GM21447 (cell line): ENCODE measurements around the gene TCL1B.

Experiments
- ATAC-seq: cut with Tn5 transposase; IDR thresholded peaks from one replicate; pipeline ENCODE4 v1.9.1; 2021; ENCODE audit not compliant: unreplicated experiment

The TCL1B gene

DNA sequence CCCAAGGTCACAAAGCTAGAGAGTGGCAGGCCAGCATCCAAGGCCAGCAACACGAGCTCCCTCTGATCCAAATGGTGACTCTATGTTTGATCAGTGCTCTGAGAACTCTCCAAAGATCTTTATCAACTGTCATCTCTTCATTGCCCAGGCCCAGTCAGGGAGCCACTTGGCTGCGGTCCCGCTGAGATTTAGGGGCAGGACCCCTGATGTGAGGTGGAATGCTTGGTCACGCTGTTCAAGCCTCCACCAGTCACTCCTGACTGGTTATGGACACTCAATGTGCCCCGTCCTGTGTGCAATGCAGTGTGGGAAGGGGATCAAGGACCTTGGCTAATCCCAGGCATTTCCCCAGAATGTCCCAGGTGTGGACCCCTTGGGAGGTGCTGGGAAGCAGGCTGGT lies 19.8 kb upstream of the TCL1B start:
- no peak for ATAC-seq

DNA sequence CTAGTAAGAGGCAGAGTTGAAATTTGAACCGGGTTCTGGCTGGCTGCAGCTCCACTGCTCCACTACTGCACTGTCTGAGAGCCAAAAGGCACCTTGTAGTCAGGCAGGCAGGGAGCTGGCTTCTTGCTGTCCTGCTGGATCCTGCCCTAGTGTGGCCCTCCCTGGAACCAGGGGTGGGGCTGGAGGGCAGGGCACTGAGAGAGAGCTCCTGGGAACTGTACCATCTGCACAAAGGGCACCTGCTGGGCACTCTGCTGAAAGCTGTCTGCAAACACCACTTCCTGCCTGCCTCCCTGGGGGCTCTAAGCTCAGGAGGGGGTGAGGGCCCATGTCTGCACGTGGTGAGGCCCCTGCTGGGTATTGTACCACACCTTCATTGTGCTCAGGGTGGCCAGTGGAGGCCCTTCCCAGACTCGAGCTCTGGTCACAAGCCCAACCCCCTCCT lies 19.0 kb upstream of the TCL1B start:
- ATAC-seq = no peak

DNA sequence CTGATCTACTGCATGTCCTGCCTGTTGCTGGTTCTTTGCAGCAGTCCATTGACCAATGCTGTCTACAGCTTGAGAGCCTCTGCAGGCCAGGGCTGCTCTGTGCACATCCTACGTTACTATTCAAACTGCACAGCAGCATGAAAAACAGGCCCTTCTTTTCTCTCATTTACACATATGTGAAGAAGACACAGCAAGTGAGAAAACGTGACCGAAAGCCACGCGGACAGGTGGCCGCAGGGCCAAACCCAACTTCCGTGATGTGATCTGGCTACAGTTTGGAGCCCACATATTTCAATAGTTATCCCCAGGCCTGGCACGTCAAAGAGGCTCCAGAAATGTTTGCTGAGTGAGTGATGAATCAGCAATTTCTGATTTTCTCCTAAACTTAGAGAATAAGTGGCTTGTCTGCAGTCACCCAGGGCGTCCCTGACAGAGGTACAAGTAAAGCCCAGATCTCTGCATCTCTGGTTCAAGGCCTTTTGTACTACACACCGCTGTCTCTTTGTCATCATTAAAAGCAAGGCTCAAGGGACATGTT lies 17.9 kb upstream of the TCL1B start:
- ATAC-seq = no peak

DNA sequence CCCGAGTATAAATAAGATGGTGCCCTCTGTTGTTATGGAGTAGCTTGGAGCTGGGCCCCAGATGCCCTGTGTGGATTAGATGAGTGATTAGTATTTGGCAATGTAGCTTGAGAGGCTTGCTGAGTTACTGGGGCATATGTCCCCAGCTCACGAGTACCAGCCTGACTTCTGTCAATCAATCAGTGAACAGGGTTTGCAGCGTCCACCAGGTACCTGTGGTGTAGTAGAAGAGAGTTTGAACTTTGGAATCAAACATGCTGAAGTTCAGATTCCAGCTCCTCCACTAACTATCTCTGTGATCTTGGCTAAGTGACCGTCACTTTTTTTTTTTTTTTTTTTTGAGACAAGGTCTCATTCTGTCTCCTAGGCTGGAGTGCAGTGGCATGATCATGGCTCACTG lies 11.6 kb upstream of the TCL1B start:
- no peak for ATAC-seq

DNA sequence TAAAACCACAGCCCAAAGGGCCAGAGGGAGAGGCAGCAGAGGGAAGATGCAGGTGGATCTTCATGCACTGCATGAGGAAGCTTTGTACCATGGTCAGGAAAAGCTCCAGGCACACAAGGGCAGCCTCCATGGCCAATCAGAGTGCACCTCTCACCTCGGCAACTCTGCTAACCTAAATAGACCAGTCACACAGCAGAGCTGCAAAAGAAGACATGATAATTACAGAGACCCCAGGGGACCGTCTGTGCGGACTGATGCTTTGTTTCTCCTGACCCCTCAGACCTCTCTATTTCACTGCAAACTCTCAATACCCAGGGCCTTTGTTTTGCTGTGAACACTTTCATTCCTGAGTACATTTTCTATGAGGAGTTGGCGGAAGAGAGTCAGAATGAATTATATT lies 10.7 kb upstream of the TCL1B start:
- ATAC-seq = no peak

DNA sequence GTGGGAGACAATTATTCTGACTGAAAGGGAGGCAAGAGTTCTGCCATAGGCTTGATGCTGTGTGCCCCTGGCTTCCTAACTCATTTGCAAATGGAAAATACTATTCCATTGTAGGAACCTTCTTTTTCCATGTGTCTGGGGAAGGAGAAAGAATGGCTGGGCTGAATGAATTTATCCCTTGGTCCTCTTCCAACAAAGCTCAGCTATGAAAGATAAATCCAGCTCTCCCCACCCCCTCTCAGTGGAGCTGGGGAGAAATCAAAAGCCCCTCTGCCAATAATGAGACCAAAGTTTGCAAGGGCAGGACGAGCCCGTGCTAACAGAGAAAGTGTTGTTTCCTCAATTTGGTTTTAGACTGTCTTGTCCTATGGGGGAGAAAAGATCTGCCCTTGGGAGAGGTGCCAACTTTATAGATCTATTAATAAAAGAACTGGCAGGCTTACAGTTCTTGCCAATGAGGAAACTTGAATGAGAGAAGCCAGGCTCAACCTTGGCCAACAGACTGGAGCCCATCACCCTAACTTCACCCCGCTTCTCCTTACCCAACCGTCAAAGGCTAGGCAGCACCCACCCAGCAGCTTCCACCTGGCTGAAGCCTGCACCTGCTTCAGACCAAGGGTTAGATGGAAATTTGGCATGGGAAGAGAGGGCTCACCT lies 8.9 kb upstream of the TCL1B start:
- ATAC-seq = no peak

DNA sequence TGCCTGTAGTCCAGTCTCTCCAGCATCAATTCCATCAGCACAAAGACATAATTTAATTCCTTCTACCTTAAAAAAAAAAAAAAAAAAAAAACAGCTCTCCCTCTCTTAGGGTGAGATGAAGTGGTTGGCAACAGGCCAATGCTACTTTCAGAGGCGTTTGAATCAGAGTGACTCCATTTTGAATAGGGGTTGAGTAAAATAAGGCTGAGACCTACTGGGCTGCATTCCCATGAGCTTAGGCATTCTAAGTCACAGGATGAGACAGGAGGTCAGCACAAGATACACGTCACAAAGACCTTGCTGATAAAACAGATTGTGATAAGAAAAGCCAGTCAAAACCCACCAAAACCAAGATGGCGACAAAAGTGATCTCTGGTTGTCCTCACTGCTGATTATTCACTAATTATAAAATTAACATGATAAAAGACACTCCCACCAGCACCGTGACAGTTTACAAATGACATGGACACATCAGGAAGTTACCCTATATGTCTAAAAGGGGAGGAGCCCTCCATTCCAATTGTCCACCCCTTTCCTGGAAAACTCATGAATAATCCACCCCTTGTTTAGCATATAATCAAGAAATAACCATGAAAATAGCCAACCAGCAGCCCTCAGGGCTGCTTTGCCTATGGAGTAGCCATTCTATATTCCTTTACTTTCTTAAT lies 6.9 kb upstream of the TCL1B start:
- ATAC-seq = no peak

DNA sequence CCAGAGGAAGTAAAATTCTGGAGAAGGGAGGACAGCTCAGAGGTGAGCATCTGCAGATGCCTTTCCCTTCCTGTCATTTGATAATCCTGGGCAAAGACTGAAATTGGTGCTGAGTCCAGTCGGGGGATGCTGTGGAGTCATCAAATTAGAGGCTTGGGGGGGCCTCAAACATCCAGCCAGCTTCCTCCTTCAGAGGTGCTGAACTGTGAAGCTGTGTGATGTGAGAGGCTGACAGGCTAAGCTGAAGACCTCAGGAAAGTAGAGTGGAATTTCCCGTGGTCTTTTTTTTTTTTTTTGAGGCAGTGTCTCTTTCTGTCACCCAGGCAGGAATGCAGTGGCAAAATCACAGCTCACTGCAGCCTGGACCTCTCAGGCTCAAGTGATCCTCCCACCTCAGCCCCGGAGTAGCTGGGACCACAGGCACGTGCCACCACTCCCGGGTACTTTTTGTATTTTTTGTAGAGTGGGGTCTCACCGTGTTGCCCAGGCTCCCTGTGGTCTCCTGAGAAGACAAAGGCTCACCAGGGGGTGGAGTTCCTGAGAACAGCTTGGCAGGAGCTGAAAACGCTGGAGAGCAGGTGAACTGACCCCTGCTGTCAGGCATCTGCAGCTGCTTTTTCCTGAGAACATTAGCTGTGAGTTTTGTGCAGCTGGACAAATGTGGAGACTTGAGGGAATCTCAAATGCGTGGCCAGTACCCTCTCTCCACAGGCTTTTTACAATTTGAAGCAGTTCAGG lies 6.1 kb upstream of the TCL1B start:
- no peak for ATAC-seq

DNA sequence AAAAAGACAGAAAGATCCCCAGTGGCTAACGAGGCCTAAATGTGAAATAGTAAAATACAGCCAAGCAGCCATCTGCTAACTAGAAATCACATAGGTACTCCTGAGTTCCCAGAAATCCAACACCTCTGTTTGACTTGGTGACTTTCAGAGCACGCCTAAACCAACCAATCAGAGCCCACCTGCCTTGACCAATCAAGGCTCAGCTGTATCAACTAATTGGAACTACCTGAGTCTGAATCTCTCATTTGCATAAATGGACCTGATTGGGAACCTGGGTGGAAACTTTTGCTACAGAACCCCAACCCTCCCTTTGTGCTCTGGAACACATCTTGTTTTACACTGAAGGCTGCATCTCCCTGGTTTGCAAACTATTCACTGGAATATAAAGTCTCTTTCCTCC lies 5.1 kb upstream of the TCL1B start:
- no peak for ATAC-seq

DNA sequence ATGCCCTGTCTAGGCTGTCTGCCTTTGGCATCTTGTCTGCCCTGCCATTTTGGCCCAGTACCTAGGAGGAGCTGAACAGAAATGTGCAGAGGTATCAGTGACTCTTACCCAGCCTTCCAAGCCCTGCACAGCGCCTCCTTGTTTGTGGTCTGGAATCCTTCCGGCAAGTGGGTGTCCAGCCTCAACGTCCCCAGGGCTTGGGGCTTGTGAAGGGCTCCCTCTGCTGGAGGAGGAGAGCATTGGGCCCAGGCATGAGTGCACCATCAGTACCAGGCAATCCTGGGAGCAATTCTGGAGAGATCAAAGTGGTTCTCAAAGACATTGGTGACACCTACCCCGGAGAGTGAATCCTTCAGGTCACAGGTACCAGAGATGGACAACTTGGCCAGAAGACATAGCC lies 2.4 kb upstream of the TCL1B start:
- ATAC-seq = no peak

DNA sequence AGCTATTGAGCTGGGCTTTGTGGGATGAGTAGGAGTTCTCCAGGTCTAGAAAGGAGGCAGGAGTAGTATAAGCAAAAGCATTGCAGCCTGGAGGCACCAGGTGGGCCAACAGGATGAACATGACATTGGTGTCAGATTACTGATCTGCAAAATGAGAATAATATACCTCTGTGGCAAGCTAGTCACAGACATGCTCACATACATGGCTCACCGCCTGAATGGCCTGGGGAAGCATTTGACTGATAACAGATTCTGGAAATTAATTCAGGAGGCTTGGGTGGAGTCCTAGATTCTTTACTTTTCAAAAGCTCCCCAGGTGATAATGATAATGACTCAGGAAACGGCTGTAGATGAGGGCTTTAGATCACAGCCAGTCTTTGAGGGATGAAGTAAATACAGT lies 709 bp downstream of the TCL1B start:
- no peak for ATAC-seq

DNA sequence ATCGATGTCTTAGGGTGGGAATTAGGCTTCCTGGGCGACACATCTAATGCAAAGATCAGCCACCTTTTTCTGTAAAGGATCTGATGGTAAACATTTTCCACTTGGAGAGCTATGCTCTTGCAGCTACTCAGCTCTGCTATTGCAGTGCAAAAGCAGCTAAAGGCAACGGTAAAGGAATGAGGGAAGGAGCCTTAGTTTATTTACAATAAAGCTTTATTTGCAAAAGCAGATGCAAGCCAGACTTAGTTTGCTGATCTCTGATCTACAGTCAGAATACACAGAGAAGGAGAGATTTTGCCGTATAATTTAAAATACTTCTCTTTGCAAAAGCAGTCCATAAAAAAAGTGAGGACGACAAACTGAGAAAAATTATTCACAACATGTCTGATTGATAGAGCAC lies 3.2 kb downstream of the TCL1B start:
- ATAC-seq = no peak

DNA sequence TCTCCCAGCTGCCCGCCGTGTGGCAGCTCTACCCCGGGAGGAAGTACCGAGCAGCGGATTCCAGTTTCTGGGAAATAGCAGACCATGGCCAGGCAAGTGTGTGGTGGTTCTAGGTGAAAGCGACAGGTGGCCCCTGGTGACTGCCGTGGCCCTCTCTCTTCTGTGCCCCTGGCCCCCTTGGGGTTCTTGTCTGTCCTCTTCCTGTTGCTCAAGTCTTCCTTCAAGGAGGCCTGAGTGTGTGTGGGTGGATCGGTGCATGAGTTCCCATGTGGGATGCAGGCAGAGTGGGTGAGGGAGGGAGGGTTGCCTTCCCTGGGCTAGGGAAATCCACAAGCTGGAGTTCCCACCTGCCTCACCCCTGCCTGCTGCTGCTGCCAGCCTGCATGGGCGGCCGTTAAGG lies 4.6 kb downstream of the TCL1B start:
- no peak for ATAC-seq

DNA sequence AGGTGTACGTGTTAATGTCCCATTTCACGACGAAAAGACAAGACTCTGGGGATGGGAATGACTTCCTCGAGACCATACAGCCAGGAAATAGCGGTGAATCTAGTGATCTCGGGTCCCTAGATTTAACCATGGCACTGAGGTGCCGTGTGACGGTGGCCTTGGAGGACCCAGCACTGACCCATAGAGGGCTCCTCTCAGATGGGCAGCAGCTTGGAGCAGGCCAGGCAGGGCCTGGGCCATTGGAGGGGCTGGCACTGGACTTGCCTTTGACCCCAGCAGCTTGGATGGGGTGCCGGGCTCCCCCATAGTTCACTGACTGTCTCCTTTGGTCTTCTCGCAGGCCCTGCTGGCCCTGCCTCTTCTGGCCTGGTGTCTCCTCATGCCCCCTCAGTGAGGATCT lies 5.4 kb downstream of the TCL1B start:
- ATAC-seq = no peak

DNA sequence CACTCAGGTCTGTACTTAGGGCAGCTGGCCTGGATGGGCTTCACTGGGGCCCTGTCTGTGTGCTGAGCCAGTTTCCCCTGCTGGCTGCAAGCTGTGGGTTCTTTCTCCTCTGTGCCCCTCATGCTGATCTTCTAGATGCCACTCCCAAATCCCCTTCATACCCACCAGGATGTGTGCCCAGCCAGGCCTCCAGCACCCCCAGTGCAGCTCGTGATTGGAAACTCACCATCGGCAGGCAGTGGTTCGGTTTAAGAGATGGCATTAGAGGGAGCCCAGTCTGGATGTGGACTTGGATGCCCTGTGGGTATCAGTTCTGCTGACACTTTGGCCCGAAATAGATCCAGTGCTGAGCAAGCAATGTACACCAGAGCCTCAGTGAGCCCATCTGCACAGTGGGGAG lies 5.9 kb downstream of the TCL1B start:
- no peak for ATAC-seq

DNA sequence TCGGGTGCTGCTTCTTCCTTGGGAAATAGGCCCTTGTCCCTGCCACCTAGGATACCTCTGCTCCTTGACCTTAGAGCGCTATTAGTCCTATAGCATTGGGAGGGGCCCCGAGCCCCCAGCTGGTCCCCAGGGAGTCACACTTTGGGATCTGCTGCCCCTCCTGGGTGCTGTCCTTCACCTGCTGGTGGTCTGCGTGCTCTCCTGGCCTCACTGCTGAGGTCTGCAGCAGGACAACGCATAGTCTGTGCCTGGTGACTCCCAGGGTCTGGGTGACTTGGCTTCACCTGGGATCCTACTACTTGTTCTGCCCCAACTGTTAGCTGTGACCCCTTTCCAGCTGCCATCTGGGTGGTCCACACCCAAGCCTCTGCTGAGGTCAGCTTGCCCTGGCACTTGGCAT lies 8.8 kb downstream of the TCL1B start:
- no peak for ATAC-seq

DNA sequence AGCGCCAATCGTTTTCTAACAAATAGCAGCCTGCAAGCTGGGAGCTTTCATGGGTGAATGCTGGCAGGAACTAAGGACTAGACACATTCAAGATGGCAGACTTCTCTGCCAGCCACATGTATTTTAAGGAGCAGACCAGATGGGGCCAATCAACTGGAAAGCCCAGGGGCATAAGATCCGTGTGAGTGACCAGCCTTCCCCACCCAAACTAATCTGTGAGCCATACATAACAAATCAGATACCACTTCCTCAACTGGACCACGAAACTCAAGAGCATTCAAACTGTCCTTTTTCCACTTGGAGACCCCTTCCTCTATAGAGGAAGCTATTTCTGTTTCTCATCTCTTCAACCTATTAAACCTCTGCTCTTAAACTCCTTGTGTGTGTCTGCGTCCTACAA lies 9.7 kb downstream of the TCL1B start:
- no peak for ATAC-seq

DNA sequence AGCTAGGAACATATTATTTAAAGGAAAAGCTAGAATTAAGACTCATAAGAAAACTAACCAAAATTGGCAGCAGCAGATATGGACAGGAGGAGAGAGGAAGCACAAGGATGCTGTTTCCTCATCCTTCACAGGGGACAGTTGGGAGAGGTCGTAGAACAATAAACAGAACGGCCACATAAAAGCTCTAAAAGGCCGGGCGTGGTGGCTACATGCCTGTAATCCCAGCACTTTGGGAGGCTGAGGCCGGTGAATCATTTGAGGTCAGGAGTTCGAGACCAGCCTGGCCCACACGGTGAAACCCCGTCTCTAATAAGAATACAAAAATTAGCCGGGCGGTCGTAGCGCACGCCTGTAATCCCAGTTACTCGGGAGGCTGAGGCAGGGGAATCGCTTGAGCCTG lies 10.5 kb downstream of the TCL1B start:
- ATAC-seq = no peak

DNA sequence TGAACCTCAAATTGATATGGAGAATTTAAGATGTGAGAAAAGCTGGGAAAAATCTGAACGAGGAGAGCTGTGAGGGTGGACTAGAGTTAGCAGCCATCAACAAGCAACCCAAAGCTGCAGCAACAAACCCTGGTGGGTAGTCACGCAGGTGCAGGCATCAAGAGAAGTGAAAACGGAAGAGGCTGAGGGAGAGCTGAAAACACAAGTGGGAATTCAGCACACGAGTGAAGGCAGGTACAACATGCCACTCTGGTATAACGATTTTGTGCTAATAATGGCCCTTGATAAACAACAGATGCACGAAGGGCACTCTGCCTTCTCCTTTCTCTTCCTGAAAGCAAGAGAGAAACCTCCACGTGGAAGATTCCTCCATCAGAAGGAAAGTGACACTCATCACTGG lies 11.5 kb downstream of the TCL1B start:
- ATAC-seq = peak; percentile 37

DNA sequence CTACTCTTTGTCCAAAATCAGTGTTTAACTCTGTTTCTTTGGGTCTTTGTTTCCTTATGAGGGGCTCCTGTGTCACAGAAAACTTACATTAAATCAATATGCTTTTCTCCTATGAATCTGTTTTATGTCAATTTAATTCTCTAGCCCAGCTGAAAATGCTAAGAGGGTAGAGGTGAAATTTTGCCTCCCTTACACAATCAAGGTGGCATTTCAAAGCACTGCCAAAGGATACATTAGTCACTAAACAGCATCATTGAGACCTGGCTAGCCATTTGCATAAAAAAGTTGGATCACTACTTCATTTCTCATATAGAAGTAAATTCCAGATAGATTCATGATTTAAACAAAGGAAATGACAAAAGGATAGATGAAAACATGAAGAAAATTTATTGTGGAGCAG lies 12.1 kb downstream of the TCL1B start:
- no peak for ATAC-seq

DNA sequence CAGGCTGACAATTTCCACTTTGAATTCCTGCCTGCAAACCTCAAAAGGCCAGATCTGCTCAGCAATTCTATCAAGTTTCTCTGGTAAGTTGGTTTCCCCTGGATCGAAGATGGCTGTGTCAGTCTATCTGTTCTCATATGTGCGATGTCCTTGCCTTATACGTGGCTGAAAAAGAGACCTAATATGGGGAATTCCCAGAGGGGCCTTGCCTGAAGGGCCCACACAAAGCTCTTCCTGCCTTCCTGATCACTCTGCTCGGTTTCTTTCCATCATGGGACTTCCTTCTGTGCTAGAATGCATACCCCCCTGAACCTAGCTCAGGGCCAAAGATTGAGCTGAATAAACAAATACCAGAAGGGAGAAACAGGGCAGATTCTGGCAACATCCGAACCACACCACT lies 13.2 kb downstream of the TCL1B start:
- peak; percentile 47 for ATAC-seq
